Retinal pigment epithelial cell (primary cell): ENCODE data around the gene ANKMY1.

Source experiments
- DNase-seq: peaks from one replicate; pipeline ENCODE4 v3.0.0-alpha.2; 2010; ENCODE audit warnings: low read depth
- H3K4me3 ChIP-seq: 2 replicates; pipeline ENCODE4 v1.5.1; 2011; ENCODE audit warnings: mild to moderate bottlenecking, low read length, control low read depth, moderate library complexity
- TF ChIP-seq, protein P1 (sequence below): conservative IDR thresholded peaks from 2 replicates; pipeline ENCODE4 v1.5.1; 2011; ENCODE audit warnings: low read depth, low read length, control low read depth, inconsistent platforms

The ANKMY1 gene

DNA sequence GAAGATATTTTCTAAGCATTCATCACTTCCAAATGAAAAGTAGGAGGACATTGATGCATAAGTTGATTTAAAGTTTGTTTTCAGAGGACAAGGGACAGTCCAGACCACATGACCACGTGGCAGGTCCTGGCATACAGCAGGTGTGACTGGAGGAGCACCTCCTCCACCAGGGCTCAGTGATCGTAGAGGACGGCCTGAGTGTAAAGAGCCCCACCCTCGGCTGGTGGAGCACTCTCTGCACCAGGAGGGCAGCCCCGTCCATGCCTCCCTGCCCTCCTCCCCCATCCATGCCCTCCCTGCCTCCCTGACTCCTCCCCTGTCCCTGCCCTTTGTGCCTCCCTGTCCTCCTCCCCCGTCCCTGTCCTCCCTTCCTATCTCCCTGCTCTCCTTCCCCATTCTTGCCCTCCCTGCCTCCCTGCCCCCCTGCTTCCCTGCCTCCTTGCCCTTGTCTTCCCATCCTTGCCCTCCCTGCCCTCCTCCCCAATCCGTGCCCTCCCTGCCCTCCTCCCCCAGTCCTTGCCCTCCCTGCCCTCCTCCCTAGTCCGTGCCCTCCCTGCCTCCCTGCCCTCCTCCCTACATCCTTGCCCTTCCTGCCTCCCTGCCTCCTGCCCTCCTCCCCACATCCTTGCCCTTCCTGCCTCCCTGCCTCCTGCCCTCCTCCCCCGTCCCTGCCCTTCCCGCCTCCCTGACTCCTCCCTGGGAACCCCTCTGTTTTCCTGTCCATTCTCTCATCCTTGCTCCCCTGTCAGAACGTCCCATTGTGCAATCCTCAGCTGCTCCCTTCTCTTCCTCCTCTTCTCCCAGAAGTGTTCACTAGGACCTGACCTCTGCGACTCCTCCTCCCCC lies 47.9 kb downstream of the ANKMY1 start:
- H3K4me3 ChIP-seq: no peak overlapping the region
- no peak for DNase-seq
- TF ChIP-seq, protein P1, sequence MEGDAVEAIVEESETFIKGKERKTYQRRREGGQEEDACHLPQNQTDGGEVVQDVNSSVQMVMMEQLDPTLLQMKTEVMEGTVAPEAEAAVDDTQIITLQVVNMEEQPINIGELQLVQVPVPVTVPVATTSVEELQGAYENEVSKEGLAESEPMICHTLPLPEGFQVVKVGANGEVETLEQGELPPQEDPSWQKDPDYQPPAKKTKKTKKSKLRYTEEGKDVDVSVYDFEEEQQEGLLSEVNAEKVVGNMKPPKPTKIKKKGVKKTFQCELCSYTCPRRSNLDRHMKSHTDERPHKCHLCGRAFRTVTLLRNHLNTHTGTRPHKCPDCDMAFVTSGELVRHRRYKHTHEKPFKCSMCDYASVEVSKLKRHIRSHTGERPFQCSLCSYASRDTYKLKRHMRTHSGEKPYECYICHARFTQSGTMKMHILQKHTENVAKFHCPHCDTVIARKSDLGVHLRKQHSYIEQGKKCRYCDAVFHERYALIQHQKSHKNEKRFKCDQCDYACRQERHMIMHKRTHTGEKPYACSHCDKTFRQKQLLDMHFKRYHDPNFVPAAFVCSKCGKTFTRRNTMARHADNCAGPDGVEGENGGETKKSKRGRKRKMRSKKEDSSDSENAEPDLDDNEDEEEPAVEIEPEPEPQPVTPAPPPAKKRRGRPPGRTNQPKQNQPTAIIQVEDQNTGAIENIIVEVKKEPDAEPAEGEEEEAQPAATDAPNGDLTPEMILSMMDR: no peak

DNA sequence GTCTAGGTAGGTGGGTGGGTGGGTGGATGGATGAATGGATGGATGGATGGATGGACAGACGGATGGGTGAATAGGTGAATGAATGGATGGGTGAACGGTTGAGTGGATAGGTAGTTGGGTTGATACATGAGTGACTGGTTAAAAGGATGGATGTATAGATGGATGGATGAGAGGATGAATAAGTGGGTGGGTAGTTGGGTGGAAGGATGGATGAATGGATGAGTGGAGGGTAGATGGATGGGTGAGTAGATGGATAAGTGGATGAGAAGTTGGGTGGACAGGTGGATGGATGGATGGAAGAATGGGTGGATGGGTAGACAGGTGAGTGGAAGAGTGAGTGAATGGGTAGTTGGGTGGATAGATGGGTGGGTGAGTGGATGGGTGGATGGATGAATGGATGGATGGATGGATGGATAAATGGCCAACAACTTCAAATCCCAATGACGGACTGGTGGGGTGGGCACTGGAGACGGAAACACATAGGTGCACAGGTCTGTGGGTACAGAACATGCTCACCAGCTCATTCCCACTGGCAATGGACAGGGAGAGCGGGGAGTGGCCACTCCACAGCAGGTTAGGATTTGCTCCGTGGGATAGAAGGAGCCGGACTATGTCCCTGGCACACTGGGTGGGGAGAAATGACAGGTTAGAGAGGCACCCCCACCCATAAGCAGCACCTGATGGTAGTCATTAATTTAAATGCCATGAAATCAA lies 48.8 kb downstream of the ANKMY1 start:
- H3K4me3 ChIP-seq: no peak overlapping the region
- TF ChIP-seq, protein P1: no peak
- DNase-seq: no peak

DNA sequence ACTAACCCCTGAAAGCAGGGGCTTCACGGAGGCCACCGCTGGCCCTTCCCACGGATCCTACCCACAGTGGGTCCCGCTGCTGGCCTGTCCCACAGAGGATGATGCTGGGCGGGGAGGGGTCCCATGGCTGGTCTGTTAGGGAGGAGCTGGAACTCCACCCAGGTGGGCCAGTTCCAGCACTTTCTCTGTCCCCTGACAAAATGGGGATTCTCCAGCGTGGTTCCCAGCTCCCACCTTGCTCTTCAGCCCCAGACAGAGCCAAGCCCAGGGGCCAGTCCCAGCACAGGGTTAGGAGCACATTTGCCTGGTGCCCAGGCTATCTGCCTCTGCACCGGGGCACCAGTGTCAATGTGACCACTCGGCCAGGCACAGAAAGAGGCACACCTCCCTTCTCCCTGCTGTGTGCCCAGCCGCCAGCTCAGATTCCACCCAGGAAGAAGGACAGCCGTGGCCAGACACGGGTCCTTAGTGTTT lies 50.0 kb downstream of the ANKMY1 start:
- no peak overlapping the region for H3K4me3 ChIP-seq
- DNase-seq: no peak
- TF ChIP-seq, protein P1: no peak

DNA sequence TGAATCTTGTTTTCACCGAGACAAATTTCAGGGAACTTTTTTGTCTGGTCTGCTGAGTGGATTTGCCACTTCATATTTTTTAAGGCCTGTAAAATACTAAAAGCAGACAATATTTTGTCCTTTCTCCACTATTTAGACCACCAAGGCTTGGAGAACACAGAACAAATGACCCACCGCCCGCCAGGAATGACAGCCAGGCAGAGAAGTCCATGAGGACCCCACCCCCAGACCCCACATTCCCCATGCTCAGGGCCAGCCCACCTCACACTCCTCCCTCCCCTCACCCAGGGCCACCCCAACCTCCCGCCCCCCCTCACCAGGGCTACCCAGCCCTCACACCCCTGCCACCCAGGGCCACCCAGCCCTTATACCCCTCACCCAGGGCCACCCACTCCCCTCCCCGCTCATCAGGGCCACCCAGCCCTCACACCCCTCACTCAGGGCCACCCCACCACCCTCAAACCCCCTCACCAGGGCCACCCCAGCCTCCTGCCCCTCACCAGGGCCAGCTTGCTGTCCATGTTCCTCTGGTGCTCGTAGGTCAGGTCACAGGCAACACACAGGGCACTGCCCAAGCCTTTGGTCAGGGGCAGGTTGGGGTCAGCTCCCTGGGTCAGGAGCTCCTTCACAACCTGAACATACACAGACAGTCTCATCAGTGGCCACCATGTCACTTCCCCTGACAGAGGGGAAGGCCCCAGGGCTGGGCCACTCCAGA lies 50.6 kb downstream of the ANKMY1 start:
- no peak for DNase-seq
- H3K4me3 ChIP-seq: no peak overlapping the region
- TF ChIP-seq, protein P1: no peak

DNA sequence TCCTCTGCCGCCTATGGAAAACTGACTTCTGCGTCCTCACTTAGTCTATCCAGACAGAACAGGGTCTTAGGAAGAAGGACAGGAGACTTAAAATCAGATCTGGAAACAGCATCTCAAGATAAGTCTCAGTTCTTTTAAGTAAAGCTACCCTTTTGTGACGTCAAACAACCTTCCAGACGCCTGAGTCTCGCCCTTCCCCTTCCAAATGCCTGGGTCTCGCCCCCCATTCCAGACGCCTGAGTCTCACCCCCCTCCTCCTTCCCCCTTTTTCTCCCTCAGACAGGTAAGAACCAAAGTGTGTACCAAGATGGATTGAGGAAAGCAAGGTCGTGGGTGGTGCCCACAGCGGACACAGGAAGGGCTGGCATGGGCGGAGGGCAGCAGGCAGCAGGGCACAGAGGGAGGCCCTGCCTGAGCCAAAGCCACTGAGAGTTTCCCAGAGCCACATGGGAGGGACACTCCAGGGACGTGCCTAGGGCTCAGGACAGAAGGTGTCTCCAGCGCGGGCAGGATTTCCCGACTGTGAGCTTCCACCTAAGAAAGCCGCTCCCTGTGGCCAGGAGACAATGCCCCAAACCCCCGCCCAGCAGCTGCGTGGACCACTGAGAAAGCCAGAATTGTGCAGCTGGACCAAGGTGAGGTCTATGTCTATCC lies 51.3 kb downstream of the ANKMY1 start:
- no peak overlapping the region for H3K4me3 ChIP-seq
- DNase-seq: no peak
- TF ChIP-seq, protein P1: no peak

DNA sequence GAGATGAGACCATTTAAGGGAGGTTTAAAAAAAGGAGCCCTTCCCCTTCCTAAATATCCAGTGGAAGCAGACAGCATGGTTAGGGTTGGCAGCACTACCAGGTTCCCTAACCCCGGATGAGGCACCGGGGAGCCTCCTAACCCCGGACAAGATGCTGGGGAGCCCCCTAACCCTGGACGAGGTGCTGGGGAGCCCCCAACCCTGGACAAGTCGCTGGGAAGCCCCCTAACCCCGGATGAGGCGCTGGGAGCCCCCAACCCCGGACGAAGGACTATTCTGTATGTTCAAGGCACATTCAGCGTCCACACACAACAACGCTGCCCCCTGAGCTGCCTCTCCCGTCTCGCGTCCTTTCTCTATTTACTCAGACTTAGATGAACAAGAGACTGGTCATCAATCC lies 51.9 kb downstream of the ANKMY1 start:
- TF ChIP-seq, protein P1: no peak
- no peak overlapping the region for H3K4me3 ChIP-seq
- no peak for DNase-seq
